OCI-M1 (cell line): Measurements from ENCODE around the gene HECW1.
"Not testable (repeated sequence)": the region's sequence is repeated elsewhere in the genome, so short reads cannot be mapped to it uniquely, and the experiment has no call there.

ENCODE experiments used
- DNase-seq: peaks from one replicate; lab custom pipeline; 2025; lab: John Stamatoyannopoulos, UW

The HECW1 gene

DNA sequence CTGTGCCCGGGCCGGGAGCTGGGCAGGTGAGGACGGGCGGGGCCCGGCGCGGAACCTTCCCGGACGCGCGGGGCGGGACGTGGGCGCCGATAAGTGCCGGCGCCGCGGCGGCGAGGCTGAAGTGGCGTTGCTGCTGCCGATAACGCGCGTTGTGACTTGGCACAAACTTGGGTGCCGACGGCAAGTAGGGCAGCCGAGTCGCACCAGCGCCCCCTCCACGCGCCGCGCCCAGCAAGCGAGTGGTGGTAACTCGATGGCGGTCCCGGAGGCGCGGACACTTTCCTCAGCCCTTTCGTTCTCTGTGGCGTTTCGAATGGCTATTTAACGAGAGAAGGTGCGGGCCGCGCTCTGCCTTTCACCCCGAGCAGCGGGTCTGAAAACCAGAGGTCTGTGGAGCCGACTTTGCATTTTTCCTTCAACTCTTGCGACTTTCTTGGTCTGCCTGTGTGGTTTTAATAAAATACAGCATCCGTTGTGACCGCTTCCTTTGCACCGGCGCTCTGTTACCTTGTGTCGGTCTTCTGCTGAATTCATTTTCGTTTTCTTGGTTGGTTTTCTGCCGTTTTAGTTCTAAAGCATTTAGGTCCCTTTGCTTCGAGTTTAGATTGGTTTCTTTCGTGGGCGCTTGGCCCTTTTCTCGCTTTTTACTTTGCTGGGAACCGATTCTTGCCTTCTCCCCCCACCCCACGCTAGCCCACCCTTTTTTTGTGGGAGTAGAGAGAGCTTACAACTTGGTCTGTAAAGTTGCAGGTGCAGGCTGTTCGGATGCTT is 471.2 kb downstream of the HECW1 start:
- peak; percentile 82 for DNase-seq

DNA sequence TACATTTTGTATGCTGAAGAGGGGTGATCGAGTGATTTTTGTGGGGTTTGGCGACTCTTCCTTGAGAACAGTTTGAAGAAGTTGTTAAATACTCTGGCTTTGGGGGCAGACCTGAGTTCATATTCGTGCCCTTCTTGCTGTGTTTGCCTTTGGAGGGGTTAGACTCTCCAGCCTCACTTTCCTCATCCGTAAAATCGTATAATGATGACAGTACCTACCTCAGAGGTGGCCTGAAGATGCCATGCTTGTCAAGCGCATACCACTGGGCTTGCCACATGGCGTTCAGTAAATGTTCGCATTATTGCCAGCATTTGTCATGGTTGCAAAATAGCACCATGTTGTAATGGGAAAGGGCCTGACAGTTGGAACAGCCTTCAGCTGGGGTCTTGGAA is 471.7 kb downstream of the HECW1 start:
- peak; percentile 40 for DNase-seq

DNA sequence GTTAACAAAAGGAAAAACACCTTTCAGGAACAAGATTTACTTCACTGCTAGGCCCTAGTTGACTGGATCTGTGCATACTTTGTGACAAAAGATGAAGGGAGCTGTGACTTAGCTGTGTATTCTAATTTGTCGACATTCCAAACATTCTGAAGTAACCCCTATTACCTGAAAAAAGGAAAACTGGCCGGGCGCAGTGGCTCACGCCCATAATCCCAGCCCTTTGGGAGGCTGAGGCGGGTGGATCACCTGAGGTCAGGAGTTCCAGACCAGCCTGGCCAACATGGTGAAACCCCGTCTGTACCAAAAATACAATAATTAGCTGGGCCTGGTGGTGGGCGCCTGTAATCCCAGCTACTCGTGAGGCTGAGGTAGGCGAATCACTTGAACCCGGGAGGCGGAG is 472.3 kb downstream of the HECW1 start:
- DNase-seq, result not testable (repeated sequence)

DNA sequence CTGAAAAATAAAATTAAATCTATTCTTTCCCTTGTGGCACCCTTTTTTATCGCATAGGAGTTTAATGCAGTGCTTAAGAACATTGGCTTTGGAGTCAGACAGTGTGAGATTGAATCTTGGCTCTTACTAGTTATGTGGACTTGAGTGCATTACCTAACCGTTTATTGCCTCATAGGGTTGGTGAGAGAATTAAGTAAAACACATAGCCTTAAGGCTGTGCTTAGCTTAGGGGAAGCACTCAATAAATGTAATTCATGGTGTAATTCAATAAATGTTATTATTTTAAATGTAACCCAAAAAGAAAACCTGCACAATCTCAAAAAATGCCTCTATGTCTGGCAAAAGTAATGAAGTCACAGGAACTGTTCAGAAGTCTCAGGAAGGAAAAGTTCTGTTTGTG is 473.1 kb downstream of the HECW1 start:
- DNase-seq, result peak; percentile 47

DNA sequence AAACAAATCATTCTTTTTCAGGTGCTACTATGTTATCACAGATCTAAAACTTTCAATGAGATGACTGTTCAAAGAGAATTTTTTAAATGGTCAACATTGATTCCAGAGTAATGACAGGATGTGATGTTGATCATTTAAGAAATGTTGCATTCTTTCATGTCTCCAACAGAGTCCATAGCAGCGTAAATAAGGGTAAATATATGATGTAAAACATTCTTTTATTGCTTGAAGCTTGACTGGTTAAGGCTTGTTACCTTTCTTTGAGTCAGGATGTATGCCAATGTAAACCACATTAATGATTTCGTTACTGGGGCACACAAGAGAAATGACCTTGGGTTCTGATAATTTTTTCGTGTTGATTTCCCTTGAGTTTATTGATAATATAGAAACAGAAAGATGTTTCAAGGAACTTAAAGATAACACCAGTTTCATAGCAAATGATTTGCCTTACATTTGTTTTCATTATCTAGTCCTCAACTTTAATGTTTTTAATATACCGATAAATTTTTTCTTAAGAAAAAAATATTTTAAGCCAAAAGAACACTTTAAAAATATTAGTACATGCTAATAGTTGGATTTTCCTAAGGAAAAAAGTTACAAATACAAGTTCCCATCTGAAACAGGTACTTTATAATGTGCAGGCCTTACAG is 473.9 kb downstream of the HECW1 start:
- no peak for DNase-seq

DNA sequence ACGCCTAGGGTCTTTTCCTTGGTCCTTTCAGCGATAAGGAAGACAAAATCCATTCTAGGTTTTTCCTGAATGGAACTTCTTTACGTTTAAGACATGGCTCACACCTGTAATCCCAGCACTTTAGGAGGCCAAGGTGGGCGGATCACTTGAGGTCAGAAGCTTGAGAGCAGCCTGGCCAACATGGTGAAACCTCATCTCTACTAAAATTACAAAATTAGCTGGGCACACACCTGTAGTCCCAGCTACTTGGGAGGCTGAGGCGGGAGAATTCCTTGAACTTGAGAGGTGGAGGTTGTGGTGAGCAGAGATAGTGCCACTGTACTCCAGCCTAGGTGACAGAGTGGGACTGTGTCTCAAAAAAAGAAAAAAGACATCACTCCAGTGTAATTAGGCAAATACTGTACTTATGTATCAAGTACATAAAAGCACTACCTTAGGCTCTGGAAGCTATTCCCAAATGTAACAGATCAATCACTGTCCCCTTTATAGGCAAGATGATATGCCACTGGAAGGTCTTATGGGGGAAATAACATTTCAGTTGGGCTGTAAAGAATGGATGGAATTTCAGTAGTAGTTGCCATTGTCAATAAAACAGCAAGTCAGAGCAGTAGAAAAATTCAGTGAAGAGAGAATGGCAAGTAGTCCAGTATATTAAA is 476.2 kb downstream of the HECW1 start:
- DNase-seq, result no peak

DNA sequence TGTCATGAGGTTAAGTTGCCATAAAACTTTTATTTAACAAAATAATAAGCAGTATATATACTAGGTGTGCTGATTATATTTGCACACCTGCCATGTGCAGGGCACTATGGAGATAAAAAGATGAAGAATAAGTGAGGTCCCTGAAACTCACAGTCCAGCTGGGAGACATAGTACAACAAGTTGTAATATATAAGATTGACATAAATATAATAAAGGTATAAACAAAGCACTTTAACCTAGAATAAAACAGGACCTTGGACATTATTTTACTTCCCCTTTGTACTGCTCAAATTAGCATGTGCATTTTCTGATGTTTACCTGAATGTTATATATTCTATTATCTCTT is 476.7 kb downstream of the HECW1 start:
- DNase-seq, result no peak

DNA sequence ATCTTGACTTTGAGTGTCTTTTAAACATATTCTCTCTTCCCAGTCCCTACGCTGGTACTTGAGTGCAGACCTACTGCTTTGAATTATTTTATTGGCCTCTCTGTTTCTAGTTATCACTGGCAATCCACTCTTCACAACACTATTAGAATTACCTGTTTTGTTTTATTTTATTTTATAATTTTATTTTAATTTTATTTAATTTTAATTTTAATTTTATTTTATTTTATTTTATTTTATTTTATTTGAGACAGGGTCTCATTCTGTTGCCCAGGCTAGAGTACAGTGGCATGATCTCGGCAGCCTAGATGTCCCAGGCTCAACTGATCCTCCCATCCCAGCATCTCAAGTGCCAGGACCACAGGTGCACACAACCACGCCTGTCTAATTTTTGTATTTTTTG is 477.3 kb downstream of the HECW1 start:
- DNase-seq, result no peak

DNA sequence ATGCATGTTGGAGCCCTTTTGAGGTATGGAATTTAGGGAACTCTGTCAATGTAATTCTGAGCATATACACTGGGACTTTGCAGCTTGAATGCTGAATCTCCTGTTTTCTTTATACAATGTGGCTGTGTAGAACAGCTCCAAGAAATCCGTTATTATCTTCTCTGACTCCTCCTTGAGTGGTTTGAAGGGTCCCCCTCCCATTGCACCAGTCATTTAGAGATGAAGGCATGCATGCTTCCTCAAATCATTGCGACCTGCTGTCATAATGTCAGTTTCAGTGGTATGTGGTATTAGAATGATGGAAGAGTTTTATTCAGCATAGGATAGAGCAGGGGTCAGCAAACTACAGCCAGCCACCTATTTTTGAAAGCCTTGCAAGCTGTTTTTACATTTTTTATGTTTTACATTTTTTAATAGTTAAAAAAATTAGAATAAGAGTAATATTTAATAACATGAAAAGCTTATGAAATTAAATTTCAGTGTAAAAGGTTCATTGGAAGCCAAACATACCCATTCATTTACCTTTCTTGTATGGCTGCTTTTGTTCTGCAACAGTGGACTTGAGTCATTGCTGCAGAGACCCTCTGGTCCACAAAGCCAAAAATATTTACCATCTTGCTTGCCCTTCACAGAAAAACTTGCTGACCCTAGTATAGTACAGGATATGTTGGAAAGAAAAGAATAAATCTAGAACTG is 478.6 kb downstream of the HECW1 start:
- peak; percentile 62 for DNase-seq

DNA sequence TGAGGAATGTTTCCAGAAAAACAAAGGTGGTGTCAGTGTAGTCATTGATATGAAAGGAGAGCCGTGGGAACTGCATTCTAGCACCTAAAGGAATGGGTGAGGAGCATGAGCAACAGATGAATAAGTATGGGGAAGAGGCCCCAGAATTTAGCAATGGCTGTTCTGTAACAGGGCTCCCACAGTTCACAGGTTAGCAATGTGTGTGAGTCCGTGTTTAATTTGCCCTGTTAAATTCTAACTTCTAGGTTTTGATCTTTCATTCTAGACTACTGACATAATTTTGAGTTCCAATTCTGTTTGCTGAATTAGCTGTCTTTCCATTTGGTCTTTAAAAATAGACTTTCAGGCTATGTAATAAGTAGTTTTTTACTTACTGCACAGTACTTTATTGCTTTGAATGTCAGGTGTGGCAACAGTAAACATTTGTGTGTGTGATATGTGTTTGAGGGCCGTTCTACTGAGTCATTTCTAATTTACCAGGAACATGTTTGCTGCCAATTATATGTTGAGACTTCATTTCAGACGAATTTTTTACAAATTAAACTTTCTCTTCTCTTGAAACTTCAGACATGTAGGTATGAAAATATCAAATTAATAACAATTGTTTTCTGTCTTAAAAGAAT is 479.2 kb downstream of the HECW1 start:
- DNase-seq, result no peak

DNA sequence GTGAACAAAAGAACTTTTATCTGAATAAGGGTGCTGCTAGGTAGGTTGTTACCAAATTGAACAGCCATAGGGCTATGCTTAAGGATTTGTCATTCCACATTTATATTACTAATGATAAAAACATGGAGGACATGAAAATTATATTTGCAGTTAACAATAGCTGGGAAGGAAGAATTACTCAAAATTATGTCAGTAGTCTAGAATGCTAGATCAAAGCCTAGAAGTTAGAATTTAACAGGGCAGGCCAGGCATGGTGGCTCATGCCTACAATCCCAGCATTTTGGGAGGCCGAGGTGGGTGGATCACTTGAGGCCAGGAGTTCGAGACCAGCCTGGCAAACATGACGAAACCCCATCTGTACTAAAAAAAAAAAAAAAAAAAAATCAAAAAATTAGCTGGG is 479.9 kb downstream of the HECW1 start:
- no peak for DNase-seq

DNA sequence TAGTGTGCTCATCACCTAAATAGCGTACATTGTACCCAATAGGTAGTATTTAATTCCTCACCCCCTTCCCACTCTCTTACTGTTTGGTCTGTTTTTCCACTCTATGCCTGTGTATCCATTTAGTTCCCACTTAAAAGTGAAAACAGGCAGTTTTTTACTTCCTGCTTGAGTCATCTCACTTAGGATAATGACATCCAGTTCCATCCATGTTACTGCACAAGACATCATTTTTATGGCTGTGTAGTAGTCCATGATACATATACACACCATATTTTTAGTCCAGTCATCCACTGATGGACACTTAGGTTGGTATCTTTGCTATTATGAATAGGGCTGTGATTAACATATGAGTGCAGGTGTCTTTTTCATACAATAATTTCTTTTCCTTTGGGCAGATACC is 480.6 kb downstream of the HECW1 start:
- no peak for DNase-seq

DNA sequence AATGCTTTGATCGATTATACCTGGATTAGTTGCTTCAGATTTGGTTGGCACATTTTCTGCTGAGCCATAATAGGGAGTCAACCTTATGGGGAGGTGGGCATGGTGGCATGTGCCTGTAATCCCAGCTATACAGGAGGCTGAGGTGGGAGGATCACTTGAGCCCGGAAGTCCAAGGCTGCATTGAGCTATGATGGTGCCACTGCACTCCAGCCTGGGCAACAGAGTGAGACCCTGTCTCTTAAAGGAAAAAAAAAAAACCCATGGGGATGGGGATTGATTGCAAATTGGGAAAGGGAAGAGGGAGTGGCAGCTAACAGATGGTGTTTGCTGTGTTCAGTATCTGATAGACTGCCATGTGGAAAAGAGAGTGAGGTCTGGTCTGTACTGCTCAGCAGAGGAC is 481.6 kb downstream of the HECW1 start:
- no peak for DNase-seq

DNA sequence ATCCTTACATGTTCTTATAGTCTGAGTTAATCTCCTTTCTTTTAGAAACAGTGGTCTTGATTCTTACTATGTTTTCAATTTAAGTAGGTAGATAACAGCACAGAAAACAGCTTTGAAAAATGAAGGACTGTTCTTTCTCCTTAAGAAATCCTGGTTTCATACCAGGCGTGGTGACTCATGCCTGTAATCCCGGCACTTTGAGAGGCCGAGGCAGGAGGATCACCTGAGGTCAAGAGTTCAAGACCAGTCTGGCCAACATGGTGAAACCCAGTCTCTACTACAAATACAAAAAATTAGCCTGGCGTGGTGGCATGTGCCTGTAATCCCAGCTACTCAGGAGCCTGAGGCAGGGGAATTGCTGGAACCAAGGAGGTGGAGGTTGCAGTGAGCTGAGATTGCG is 484.0 kb downstream of the HECW1 start:
- DNase-seq, result not testable (repeated sequence)

DNA sequence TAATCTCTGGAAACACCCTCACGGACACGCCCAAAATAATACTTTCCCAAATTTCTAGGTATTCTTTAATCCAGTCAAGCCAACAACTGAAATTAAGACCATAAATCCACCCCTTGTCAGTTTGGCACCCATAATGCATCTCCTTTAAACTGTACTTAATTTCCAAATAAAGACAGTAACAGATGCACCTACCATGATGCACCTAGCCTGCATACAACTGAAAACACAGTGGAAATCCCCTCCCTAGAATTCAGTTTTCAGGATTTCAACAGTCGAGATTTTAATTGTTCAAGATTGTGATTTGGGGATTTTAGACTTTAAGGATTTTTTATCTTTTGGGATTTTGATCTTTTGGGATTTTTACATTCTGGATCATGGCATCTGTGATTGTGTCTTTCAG is 487.6 kb downstream of the HECW1 start:
- DNase-seq, result no peak

DNA sequence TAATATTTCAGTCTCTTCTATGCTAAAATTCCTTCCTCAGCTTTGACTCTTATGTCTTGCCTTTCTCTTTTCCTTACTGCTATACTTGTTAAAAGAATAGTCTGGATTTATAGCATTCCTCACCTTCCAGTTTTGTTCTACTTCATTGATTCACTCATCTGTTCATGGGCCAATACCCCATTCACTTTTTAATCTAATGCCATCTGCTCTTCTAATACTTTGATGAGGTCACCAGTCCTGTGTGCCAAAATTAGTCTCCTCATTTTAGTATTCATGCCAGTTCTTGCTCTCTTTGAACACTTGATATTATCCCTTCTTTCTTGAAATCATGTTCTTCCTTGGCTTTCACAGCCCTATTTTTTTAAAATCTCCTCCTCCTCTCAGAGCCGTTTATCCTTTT is 489.8 kb downstream of the HECW1 start:
- no peak for DNase-seq

DNA sequence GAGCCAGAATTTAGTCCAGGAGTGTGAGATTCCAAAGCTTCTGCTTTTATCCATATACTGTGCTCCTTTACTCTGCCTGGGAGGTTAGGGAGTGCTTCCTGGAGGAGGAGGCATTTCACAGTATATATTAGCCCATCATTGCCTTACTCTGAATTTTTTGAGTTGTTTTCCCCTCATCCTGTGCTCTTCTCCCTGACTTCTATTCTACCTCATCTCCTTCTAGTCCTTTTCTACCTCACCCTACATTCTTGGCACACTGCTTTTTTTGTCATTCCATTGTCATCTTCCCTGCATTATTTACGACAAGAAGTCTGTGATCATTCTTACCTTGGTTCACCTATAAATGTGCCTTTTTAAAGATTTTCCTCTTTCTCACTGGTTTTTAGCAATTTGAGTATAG is 491.8 kb downstream of the HECW1 start:
- no peak for DNase-seq

DNA sequence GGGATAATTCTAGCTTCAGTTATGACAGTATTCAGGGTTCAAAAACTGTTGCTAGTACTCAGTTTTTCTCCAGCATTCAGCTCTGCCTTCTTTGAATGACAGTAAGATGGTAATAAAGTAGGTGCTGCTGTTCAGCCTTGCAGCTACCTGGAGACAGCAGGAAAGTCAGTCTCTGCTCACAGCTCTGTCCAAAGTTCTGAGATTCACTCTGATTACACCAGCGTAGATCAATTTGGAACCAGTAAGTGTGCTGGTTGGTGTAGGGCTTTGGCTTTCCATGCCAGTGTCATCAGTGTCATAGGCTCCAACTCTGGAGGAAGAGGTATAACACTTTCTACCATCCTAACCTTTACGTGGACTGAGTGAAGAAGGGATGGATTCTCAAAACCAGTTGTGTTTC is 496.6 kb downstream of the HECW1 start:
- no peak for DNase-seq

DNA sequence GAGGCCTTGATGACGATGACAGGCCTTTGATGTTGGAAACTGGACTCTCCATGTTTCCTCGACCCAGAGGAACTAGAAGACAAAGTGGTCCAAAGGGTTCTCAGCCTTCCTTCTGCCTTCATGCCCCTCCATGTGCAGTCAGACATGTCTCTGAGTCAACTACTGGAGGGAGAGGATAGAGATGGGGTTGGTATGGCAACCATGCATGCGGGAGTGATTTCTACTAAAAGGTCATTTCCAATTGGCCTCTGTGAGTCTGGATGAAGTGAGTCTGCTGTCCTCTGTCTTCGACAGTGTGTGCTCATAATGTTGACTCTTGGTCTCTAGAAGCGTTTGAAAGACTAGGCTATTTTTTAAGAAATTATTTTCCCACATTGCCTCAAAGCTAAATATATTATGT is 499.7 kb downstream of the HECW1 start:
- no peak for DNase-seq

DNA sequence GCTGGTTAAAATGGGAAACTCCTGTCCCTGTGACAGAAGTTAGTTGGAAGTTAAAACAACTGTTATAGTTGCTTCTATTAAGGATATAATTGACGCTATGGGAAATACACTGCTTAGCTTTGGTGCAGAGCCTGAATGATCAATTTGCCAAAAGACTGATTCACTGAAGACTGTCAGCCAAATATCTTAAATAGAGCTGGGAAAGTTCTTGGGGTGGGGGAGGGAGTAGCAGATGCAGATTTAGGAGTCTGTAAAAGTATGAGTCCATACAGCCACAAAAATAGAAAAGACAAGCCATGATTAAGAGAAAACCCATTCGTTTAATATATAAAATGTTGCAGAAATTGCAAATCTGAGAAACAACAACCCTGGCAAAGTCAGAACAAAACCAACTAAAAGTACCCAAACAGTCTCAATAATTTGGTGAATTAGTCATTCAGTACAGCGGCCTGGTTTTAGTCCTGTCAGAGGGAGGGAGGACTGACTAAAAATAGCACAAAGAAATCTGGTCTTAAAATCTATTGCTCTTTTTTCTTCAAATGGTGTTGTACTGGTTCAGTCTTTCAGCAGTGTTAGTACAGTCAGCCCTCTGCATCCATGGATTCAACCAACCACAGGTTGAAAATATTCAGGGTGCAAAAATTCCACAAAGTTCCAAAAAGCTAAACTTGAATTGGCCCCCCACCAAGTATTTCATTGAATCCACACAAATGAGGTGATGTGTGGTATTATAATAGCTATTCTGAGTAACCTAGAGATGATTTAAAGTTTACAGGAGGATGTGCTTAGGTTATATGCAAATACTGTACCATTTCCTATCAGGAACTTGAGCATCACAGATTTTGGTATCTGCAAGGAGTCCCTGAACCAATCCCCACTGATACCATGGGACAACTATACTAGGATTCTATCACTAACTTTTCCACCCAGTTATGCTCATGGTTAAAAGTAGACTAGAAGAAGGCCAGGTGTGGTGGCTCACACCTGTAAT is 500.4 kb downstream of the HECW1 start:
- DNase-seq, result no peak
